Activated naive CD4-positive, alpha-beta T cell treated with anti-CD3 and anti-CD28 coated beads for 36 hours (primary cell): ENCODE data around the gene CLEC11A. TPM values are rescaled to one million over a fixed set of nuclear protein-coding genes. Genes with fewer than 3 reads are reported as not detected.

Source experiments
- CTCF ChIA-PET: fragments of 350-600 bp; sonication (Branson Sonifier 250); formaldehyde crosslinking; loops from one replicate; lab custom pipeline; 2021; ENCODE audit warnings: antibody characterized with exemption; lab: Charles Lee
- DNase-seq: peaks from one replicate; pipeline ENCODE4 v3.0.0-alpha.2; 2020
- H3K27ac Mint-ChIP-seq: one replicate; pipeline ENCODE4 v1.8.0; 2021; ENCODE audit warnings: mild to moderate bottlenecking, mixed read lengths
- H3K27me3 Mint-ChIP-seq: one replicate; pipeline ENCODE4 v1.8.0; 2021; ENCODE audit warnings: low read depth, mixed read lengths
- H3K36me3 Mint-ChIP-seq: one replicate; pipeline ENCODE4 v1.8.0; 2021; ENCODE audit warnings: low read depth, mixed read lengths
- H3K4me1 Mint-ChIP-seq: one replicate; pipeline ENCODE4 v1.8.0; 2021; ENCODE audit warnings: low read depth, mixed read lengths
- H3K4me3 Mint-ChIP-seq: one replicate; pipeline ENCODE4 v1.8.0; 2021; ENCODE audit warnings: mild to moderate bottlenecking, moderate library complexity, mixed read lengths
- H3K9me3 Mint-ChIP-seq: one replicate; pipeline ENCODE4 v1.8.0; 2021; ENCODE audit warnings: mixed read lengths
- intact Hi-C: fragments of 100-400 bp; cut with micrococcal nuclease; formaldehyde crosslinking; loops from one replicate; pipeline ENCODE4 v1.15.1; 2023
- total RNA-seq, 2 experiments: library from RNA; stranded (reverse); gene quantifications; one replicate each; pipeline ENCODE4 v1.2.3, GENCODE V29; 2021

The CLEC11A gene
- total RNA-seq, 2 experiments from 2014 or later = 0.69 to 1.4 TPM

DNA sequence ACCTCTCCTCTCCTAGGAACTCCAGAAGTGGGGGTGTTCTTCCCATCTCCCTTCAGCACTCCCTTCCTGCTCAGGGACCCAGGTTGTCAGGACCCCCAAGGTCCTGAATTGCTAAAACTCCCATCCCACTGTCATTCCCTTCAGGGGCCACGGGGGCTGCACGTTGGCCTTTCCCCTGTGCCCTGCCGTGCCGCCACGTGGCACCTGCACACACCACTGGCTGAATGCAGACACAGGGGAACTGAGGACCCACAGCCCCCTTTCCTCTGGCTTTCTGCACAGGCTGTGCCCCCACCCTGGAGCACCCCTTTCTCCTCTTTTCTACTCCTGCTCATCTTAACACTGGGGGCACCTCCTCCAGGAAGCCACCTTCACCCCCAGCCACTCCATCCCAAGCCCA, 12.6 kb upstream of the CLEC11A start:
- intact Hi-C loops = no loop called here
- Mint-ChIP-seq H3K4me1 (no peaks in the 10 kb centered on the region), H3K27me3 (peaks cover 34% of the 10 kb centered on the region), H3K36me3 (no peaks in the 10 kb centered on the region), H3K4me3 (no peak overlapping the region), H3K27ac (no peak overlapping the region), H3K9me3 (no peaks in the 10 kb centered on the region)
- CTCF ChIA-PET = no interaction called here
- DNase-seq = no peak

GRCh38 chr19:50711196-50711595, 12.0 kb upstream of the CLEC11A start:
- Mint-ChIP-seq H3K4me3 (no peak overlapping the region), H3K9me3 (no peaks in the 10 kb centered on the region), H3K4me1 (no peaks in the 10 kb centered on the region), H3K36me3 (no peaks in the 10 kb centered on the region), H3K27me3 (peaks cover 38% of the 10 kb centered on the region), H3K27ac (no peak overlapping the region)
- no peak for DNase-seq
- CTCF ChIA-PET = no interaction called here
- intact Hi-C loops = no loop called here

- Mint-ChIP-seq H3K4me3 (no peak overlapping the region), H3K4me1 (no peaks in the 10 kb centered on the region), H3K27ac (no peak overlapping the region), H3K27me3 (peaks cover 38% of the 10 kb centered on the region), H3K9me3 (no peaks in the 10 kb centered on the region), H3K36me3 (no peaks in the 10 kb centered on the region)
- CTCF ChIA-PET = no interaction called here
- intact Hi-C loops = no loop called here
- DNase-seq = no peak
Observed at GRCh38 chr19:50711805-50712204, 11.4 kb upstream of the CLEC11A start.

DNA sequence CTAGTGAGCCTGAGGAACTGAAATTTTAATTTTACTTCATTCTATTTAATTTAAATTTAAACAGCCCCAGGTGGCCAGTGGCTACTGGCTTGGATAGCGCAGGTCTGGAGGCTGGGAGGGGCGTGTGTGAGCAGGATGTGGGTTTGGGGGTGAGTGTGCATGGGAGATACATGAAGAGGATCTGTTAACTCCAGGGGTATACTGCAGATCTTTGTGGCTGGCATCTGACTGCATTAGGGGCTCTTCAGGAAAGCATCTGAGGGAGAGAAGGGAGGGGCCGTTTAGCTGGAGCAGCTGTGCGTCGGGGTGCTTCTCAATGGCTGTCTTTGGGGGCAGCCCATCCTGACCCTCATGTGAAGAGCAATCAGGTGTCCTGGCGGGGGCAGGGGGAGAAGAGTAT, 10.3 kb upstream of the CLEC11A start:
- H3K4me3 Mint-ChIP-seq = no peak overlapping the region
- no peak overlapping the region for H3K27ac Mint-ChIP-seq
- no peaks in the 10 kb centered on the region for H3K36me3 Mint-ChIP-seq
- intact Hi-C loops = no loop called here
- H3K9me3 Mint-ChIP-seq = no peaks in the 10 kb centered on the region
- no peaks in the 10 kb centered on the region for H3K4me1 Mint-ChIP-seq
- CTCF ChIA-PET = no interaction called here
- no peak for DNase-seq
- H3K27me3 Mint-ChIP-seq = peaks cover 45% of the 10 kb centered on the region

DNA sequence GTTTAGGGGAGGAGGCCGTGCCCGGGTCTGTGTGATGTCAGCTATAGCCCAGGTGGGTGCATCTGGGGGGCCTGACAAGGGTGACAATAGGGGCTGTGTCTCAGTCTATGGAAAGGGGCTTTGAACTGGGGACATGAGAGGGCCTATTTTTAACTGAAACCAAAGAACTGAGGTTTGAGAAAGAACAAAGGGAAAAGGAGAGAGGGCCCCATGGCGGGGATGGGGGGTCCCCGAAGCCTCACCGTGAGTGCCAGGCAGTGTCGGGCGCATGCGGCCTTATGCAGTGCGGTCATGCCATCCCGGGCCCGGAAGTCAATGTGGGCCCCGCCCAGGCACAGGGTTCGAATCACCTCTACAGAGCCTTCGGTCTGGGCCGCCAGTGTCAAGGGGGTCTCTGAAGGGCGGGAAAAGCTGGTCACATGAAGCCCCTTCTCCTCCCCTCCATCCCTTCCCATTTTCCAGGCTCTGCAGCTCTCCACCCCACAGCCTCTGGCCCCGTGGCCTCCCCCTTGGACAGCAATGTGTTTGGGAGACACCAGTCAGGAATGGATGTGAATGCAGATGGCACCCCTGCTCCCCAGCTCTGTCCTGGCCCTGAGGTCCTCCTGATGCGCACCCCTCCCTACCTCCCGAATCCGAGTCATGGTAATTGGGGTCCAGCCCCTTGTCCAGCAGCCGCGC, 9.5 kb upstream of the CLEC11A start:
- Mint-ChIP-seq H3K4me3 (no peak overlapping the region), H3K27ac (no peak overlapping the region), H3K4me1 (no peaks in the 10 kb centered on the region), H3K27me3 (peaks cover 46% of the 10 kb centered on the region), H3K36me3 (no peaks in the 10 kb centered on the region), H3K9me3 (no peaks in the 10 kb centered on the region)
- no peak for DNase-seq
- CTCF ChIA-PET = interaction anchor here (0.5 to 1.3 kb wide), 2 partner anchors 10 to 11 kb away, joined by 3 to 4 read pairs; partner anchors contain the start of gene CLEC11A
- intact Hi-C loops = no loop called here

DNA sequence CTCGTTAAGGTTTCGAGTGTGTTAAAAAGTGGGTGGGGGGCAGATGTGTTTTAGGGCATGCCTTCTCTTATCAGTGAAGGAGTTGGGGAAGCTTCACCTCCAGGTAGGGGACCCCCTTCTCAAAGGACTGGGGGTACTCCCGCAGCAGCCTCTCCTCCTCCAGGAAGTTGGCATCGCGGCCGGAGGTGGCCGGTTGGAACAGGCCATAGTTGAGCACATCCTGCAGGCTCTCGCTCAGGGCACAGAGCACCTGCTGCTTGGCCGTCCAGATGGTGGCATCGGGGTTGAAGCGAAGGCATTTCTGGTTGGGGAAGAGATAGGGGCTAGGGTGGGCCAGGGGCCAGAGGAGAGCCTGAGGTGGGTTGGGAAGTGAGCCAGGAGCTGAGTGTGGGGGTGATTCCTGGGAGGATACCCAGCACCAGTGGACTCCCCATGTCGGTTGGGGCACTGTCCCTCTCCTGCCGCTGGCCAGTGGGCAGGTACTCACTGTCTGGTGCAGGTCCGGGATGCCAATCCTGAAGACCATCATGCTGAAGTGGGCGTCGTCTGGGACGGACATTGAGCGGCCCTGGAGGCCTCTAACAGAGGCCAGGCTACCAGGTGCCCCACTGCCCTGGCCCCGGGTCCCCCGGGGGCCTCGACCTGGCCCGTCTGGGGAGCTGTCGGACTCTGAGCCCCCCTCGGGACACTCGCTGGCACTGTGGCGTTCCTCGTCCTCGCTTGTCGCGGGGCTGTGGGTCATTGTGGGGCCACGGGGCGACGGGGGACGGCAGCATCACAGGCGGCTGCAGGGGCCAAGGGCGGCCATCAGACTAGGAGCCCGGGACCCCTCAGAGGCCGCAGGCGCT, 6.8 kb upstream of the CLEC11A start:
- CTCF ChIA-PET = interaction anchor here (0.6 kb wide), 1 partner anchor 9 kb away, joined by 5 read pairs; no protein-coding TSS in a partner anchor
- Mint-ChIP-seq H3K9me3 (no peaks in the 10 kb centered on the region), H3K27ac (no peak overlapping the region), H3K36me3 (no peaks in the 10 kb centered on the region), H3K4me1 (peaks cover 4% of the 10 kb centered on the region), H3K4me3 (no peak overlapping the region), H3K27me3 (peaks cover 59% of the 10 kb centered on the region)
- DNase-seq = no peak
- intact Hi-C loops = no loop called here

DNA sequence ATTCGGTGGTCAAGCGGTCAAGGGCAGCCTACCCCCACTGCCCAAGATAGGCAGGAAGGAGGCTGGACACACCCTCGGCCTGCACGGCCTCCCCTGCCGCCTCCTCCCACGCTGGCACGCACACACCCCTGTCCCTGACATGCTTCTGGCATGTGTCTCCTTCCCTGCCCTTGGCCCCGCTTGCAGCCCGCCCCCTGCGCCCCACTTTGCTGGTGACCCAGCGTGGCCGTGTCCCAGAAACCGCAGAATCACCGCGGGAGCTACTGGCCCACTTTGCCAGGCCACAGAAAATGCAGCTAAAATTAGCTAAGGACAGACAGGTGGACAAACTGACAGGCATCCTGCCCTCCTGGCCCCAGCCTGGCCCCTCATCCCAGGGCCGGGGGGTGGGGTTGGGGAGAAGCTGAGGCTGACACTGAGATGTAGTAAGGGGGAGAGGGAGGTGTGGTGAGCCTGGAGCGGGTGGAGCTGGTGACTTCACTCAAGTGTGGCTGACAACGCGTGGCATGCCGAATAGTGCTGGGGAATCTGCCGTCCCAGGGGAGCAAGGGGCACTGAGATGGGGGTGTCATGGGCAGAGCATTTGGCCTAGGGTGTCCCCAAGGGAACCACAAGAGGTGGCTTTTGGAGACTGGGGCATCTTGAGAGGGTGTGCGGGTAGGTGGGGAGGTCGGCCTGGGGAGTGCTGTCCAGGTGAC, 6.0 kb upstream of the CLEC11A start:
- Mint-ChIP-seq H3K27ac (no peak overlapping the region), H3K9me3 (no peaks in the 10 kb centered on the region), H3K27me3 (peaks cover 61% of the 10 kb centered on the region), H3K36me3 (no peaks in the 10 kb centered on the region), H3K4me1 (peaks cover 4% of the 10 kb centered on the region), H3K4me3 (no peak overlapping the region)
- intact Hi-C loops = no loop called here
- no peak for DNase-seq
- CTCF ChIA-PET = no interaction called here

DNA sequence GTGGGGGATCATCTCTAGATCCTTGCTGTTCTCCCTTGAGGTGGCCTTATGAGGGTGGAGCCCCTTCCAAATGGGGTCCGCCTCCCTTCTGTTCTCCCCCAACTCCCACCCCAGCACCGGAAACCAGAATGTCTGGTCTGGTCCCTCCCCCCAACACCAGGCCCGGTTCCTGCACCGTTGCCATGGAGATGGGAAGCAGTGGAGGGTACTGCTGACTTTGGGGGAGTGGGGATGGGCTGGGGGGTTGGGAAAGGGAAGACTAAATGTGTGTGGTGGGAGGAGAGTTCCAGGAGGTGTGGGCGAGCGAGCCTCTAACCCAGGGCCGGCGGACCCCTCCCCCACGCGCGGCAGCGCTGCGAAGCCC, 5.3 kb upstream of the CLEC11A start:
- H3K4me3 Mint-ChIP-seq = no peak overlapping the region
- no peak overlapping the region for H3K27ac Mint-ChIP-seq
- H3K4me1 Mint-ChIP-seq = peaks cover 4% of the 10 kb centered on the region
- no peak for DNase-seq
- H3K9me3 Mint-ChIP-seq = no peaks in the 10 kb centered on the region
- intact Hi-C loops = no loop called here
- CTCF ChIA-PET = no interaction called here
- no peaks in the 10 kb centered on the region for H3K36me3 Mint-ChIP-seq
- peaks cover 60% of the 10 kb centered on the region for H3K27me3 Mint-ChIP-seq

DNA sequence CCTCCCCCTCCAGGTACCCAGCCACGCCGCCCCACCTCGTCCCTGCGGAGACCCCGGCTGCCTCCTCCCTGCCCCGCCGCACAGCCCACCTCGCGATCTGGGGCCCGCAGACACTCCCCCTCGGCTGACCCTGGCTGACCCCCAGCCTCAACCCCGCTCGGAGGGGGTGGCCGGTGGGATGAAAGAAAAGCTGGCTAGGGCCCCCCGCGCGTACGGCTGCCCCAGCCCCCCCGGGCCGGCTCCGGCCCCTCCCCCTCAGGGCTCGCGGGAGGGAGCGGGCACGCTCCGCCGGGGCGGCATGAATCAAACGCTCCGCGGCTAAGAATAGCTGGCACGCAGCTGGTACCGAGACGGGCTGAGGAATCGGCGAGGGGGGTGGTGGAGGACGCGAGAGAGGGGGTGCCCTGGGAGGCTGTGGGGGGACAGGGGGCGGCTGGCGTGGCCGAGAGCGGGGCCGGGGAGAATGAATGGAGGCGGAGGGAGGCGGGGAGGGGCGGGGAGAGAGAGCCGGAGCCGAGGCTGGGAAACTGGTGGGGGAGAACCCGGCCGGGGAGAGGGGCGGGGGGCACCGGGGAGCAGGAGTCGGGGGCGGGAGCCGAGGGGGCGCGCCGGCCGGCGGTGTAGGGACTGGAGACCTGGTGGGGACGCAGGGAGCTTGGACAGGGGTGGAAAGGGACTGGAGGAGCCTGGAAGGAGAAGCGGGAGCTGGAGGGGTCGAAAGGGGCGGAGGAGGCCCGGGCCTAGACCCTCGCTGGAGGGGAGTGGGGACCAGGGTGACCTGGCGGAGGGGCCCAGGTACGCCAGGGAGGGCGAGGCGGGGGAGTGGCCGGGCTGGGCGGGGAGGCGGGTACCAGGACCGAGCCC, 4.7 kb upstream of the CLEC11A start:
- DNase-seq = no peak
- no peaks in the 10 kb centered on the region for H3K36me3 Mint-ChIP-seq
- no peak overlapping the region for H3K27ac Mint-ChIP-seq
- intact Hi-C loops = no loop called here
- CTCF ChIA-PET = no interaction called here
- H3K27me3 Mint-ChIP-seq = peaks cover 59% of the 10 kb centered on the region
- no peaks in the 10 kb centered on the region for H3K9me3 Mint-ChIP-seq
- H3K4me3 Mint-ChIP-seq = no peak overlapping the region
- peaks cover 4% of the 10 kb centered on the region for H3K4me1 Mint-ChIP-seq

GRCh38 chr19:50719119-50719435, 4.1 kb upstream of the CLEC11A start:
- Mint-ChIP-seq H3K36me3 (no peaks in the 10 kb centered on the region), H3K27ac (no peak overlapping the region), H3K27me3 (peaks cover 60% of the 10 kb centered on the region), H3K4me3 (no peak overlapping the region), H3K4me1 (peaks cover 5% of the 10 kb centered on the region), H3K9me3 (no peaks in the 10 kb centered on the region)
- CTCF ChIA-PET = no interaction called here
- intact Hi-C loops = no loop called here
- no peak for DNase-seq

DNA sequence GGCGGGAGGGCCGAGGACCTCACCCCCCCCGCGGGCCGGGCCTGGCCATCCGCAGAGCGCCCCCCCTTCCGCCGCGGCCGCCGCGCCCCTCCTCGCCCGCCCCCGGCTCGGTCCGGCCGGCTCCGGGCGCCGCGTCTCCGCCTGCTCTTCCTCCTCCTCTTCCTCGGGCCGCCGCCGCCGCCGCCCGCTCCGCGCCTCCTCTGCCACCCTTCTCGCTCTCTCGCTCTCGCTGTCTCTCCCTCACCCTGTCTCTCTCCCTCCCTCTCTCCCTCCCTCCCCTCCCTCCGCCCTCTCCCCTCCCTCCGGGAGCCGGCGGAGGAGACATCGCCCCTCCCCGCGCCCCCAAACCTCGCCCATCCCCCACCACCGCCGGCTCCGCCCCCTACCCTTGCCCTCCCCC, 3.6 kb upstream of the CLEC11A start, which contains the start of gene SHANK1:
TSS of gene SHANK1 (minus strand) at position 237 of the 400 bp plus-strand sequence. CDS start 2,883 bp downstream, outside the sequence.
- peaks cover 9% of the 10 kb centered on the region for H3K4me1 Mint-ChIP-seq
- CTCF ChIA-PET = no interaction called here
- intact Hi-C loops = no loop called here
- H3K4me3 Mint-ChIP-seq = no peak within 1 kb of the TSS
- H3K9me3 Mint-ChIP-seq = no peaks in the 10 kb centered on the region
- H3K27me3 Mint-ChIP-seq = peaks cover 63% of the 10 kb centered on the region
- H3K36me3 Mint-ChIP-seq = no peaks in the 10 kb centered on the region
- no peak for DNase-seq
- H3K27ac Mint-ChIP-seq = no peak within 1 kb of the TSS
